Measurements from ENCODE around the gene TOMM40L.
"Not testable (repeated sequence)": the region's sequence is repeated elsewhere in the genome, so short reads cannot be mapped to it uniquely, and the experiment has no call there.

The TOMM40L gene

GRCh38 chr1:161257109-161257508 lies 31.2 kb downstream of the TOMM40L start:
- not testable (repeated sequence) for DNase-seq (ENCODE audit: low read depth in 2 of 2)

GRCh38 chr1:161258439-161259344 lies 32.8 kb downstream of the TOMM40L start, which contains the start of gene PCP4L1:
PCP4L1 (plus strand) TSS chr1:161258745; CDS start chr1:161258975, 230 bp downstream.
- DNase-seq (ENCODE audit: low read depth in 2 of 2): peak in 1 of 2 donors; percentile 29

DNA sequence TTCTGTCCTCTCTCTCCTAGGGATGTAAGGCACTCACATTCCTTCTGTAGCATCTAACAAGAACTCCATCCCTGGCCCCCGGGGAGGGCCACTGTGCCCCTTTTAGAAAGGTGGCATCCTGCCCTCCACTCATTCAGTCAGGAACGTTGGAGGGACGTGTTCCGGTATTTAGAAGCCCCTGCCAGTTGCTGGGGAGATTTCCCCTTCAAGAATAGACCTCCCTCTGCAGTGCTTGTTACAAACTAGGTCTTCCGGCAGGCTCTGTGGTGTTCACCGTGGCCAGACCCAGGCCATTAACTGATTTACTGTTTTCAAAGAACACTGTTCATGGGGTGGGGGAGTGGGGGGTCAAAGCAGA lies 33.5 kb downstream of the TOMM40L start:
- DNase-seq (ENCODE audit: low read depth in 2 of 2): no peak

- no peak for DNase-seq (ENCODE audit: low read depth in 2 of 2)
Observed at GRCh38 chr1:161259765-161260164, 33.9 kb downstream of the TOMM40L start.

GRCh38 chr1:161260376-161261260 lies 34.8 kb downstream of the TOMM40L start:
- no peak for DNase-seq (ENCODE audit: low read depth in 2 of 2)

DNA sequence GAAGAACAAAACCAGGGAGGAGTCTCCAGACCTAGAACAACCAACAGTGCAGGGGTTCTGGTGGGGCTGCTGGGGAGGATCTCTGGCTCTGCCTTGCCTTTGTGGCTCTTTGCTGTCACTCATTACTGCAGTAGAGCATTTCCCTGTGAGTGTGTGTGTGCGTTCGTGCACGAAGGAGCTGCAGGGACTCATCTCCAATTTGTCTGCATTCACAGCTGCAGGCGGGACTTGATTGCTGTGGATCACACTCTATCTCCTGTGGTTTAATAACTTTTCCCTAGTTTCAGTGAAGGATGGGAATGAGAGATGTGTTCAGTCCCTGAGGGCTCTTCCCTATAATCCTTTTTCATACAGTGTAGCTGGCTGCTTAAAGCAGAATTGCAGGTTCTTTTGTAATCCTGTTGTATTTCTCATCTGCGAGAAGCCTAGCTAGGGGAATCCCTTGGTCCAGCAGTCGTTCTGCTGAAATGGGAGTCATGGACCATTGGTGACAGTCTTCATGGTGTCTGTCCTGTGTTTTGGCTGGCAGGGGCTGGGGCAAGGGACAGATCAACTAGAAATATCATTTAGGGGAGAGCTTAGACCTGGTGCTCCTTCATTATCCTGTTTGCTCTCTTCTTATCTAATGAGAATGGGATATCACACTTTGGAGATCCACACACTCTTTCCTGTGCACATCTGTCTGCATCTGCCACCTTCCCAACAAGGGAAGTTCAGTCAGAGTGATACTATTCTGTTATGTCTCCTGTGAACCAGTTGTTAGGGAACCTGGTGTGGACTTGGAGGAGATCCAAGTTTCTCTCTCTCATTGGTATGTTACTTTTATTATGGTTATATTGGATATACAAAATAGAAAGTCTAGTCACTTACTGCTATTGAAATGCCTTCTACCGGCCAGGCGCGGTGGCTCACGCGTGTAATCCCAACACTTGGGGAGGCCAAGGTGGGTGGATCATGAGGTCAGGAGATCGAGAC lies 35.7 kb downstream of the TOMM40L start:
- DNase-seq (ENCODE audit: low read depth in 2 of 2): no peak

- no peak for DNase-seq (ENCODE audit: low read depth in 2 of 2)
Observed at GRCh38 chr1:161265305-161265704, 39.4 kb downstream of the TOMM40L start.

DNA sequence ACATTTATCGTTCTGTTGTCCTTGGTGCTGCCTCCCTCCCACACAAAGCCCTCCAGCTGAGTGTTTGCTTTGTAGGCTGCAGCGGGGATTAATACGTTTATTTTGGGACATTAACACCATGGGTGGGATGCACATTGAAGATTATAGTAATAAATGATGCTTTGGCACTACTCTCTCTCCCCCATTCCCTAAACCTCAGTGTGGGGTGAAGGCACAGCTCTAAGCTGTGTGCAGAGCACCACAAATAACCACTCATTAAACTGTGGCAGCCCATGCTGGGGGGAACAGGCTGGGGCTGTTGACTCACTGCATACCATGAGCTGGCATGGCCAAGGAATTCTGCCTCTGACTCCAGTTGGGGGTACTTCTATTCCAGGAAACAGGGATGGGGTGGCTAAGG lies 40.3 kb downstream of the TOMM40L start:
- DNase-seq (ENCODE audit: low read depth in 2 of 2): no peak

DNA sequence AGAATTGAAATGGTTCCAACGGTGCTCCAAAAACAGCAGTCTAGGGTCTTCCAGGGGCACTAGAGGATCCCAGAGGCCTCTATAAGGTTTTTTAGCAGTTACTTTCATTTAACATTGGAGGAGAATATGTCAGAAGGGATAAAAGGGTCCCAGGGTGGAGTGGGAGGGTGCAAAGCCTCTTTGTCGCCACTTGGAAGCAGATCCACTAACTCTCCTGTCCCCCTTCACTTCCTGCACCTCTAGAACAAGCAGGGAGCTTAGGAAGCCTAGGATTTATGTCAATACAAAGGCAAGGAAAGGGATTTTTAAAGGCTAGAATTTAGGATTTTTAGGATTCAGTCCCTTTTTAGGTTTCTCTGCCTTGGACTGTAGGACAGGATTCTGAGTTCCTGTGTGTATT lies 41.0 kb downstream of the TOMM40L start:
- no peak for DNase-seq (ENCODE audit: low read depth in 2 of 2)

GRCh38 chr1:161267321-161267720 lies 41.5 kb downstream of the TOMM40L start:
- no peak for DNase-seq (ENCODE audit: low read depth in 2 of 2)

DNA sequence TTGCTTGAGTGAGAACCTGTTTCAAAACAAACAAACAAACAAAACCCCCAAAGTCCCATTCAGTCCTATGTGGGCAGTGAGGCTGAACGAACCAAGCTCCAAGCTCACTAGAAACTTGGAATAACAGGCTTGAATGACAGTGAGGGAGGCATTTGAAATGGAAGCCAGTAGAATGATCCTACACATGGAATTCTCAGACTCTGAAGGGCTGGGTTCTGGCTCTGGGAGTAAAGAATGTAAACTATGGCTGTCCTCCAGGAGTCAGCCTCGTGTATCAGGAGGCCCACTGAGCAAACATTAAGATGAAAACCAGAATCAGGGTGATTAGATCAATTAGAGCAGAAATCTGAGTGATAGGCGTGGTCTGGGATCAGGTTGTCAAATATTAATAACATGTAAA lies 47.5 kb downstream of the TOMM40L start:
- no peak for DNase-seq (ENCODE audit: low read depth in 2 of 2)

GRCh38 chr1:161274874-161275273 lies 49.0 kb downstream of the TOMM40L start:
- DNase-seq (ENCODE audit: low read depth in 2 of 2): no peak
